Keratinocyte (primary cell): ENCODE results near the gene ROBO4. TPM values are rescaled to one million over a fixed set of nuclear protein-coding genes. Genes with fewer than 3 reads are reported as not detected.

ENCODE experiments used
- DNase-seq: peaks from one replicate; pipeline ENCODE4 v3.0.0-alpha.2; 2011; ENCODE audit warnings: low read depth, missing footprints, low spot score
- FAIRE-seq: peaks from 2 replicates; lab custom pipeline; 2011; peaks lifted over from hg19 to GRCh38; lab: Jason Lieb, UNC
- H2AFZ ChIP-seq: 2 replicates; pipeline ENCODE4 v1.6.0; 2012; ENCODE audit warnings: low read length, control low read depth, inconsistent platforms; ENCODE audit not compliant: control insufficient read depth
- H3K27ac ChIP-seq: 2 replicates; pipeline ENCODE4 v1.5.1; 2011; ENCODE audit warnings: low read length; ENCODE audit not compliant: control insufficient read depth, insufficient read depth
- H3K27me3 ChIP-seq: 3 replicates; pipeline ENCODE4 v1.6.0; 2011; ENCODE audit warnings: low read length; ENCODE audit not compliant: control insufficient read depth, insufficient read depth; ENCODE audit errors: extremely low read depth
- H3K36me3 ChIP-seq, 2 experiments: 2 replicates in 1 of 2; 3 replicates in 1 of 2; pipeline ENCODE4 v1.5.1; 2011; ENCODE audit warnings: low read length in 2 of 2, mild to moderate bottlenecking in 1 of 2; ENCODE audit not compliant: control insufficient read depth in 2 of 2, insufficient read depth in 2 of 2; ENCODE audit errors: extremely low read depth in 1 of 2
- H3K4me1 ChIP-seq: 3 replicates; pipeline ENCODE4 v1.5.1; 2011; ENCODE audit warnings: low read length; ENCODE audit not compliant: control insufficient read depth, insufficient read depth; ENCODE audit errors: extremely low read depth
- H3K4me2 ChIP-seq: 3 replicates; pipeline ENCODE4 v1.6.0; 2011; ENCODE audit warnings: low read depth, low read length; ENCODE audit not compliant: control insufficient read depth, insufficient read depth; ENCODE audit errors: extremely low read depth
- H3K4me3 ChIP-seq, 3 experiments: fragments of 200-600 bp in 1 of 3; sonication (generic) in 1 of 3; 2 replicates in 2 of 3; 3 replicates in 1 of 3; pipeline ENCODE4 v1.5.1; 2011 to 2016; ENCODE audit warnings: low read length in 3 of 3, mild to moderate bottlenecking in 3 of 3, control low read depth in 2 of 3, inconsistent platforms in 1 of 3, low read depth in 1 of 3, mixed read lengths in 1 of 3, mixed run types in 1 of 3, moderate library complexity in 1 of 3; ENCODE audit not compliant: control insufficient read depth in 2 of 3, insufficient read depth in 2 of 3; ENCODE audit errors: extremely low read depth in 1 of 3
- H3K79me2 ChIP-seq: 2 replicates; pipeline ENCODE4 v1.6.0; 2012; ENCODE audit warnings: low read length; ENCODE audit not compliant: control insufficient read depth, insufficient read depth
- H3K9ac ChIP-seq: 3 replicates; pipeline ENCODE4 v1.6.0; 2011; ENCODE audit warnings: low read length; ENCODE audit not compliant: control insufficient read depth, insufficient read depth; ENCODE audit errors: extremely low read depth
- H3K9me1 ChIP-seq: 3 replicates; pipeline ENCODE4 v1.6.0; 2011; ENCODE audit warnings: low read length; ENCODE audit not compliant: control insufficient read depth, insufficient read depth; ENCODE audit errors: extremely low read depth
- H3K9me3 ChIP-seq: 2 replicates; pipeline ENCODE4 v1.5.1; 2012; ENCODE audit warnings: low read depth, low read length; ENCODE audit not compliant: control insufficient read depth
- H4K20me1 ChIP-seq: 3 replicates; pipeline ENCODE4 v1.6.0; 2011; ENCODE audit warnings: low read length; ENCODE audit not compliant: control insufficient read depth, insufficient read depth; ENCODE audit errors: extremely low read depth
- CTCF ChIP-seq, 3 experiments: IDR thresholded peaks in 1 of 3; conservative IDR thresholded peaks in 1 of 3; optimal IDR thresholded peaks in 1 of 3; 2 replicates in 2 of 3; 3 replicates in 1 of 3; pipeline versions ENCODE3 to v1.5.1; 2011; ENCODE audit warnings: low read length in 3 of 3, mild to moderate bottlenecking in 3 of 3, moderate library complexity in 2 of 3, control low read depth in 1 of 3, inconsistent platforms in 1 of 3; ENCODE audit not compliant: insufficient read depth in 2 of 3; ENCODE audit errors: extremely low read depth in 1 of 3
- EZH2 ChIP-seq: IDR thresholded peaks from one replicate; pipeline ENCODE4 v1.6.1; 2012; ENCODE audit warnings: inconsistent platforms, mild to moderate bottlenecking, low read length, moderate library complexity
- dilution Hi-C: fragments of 300-500 bp; cut with MboI; formaldehyde crosslinking; loops from one replicate; pipeline ENCODE4 v1.7.0; 2020; ENCODE audit warnings: low sequenced_read_pairs; ENCODE audit not compliant: extremely low pct_ligation_motif_present
- polyA plus RNA-seq, 5 experiments: library from polyadenylated mRNA; depleted of rRNA in 3 of 5; stranded (reverse) in 3 of 5; stranded (forward) in 1 of 5; unstranded in 1 of 5; fragments of >200 nt; gene quantifications; 1 replicate in 1 of 5; 2 replicates in 3 of 5; 3 replicates in 1 of 5; pipeline versions ENCODE4 v1.2.1 to v1.2.3, GENCODE V29; 2011 to 2012; ENCODE audit warnings: missing spikeins in 2 of 5, low read depth in 1 of 5, low replicate concordance in 1 of 5

The ROBO4 gene
- polyA plus RNA-seq, 1 donor (not counting 4 experiments of a cell fraction or from before 2014, with no cell fraction given) = 0.94 TPM

GRCh38 chr11:124861670-124862069, 36.0 kb downstream of the ROBO4 start:
- Histone ChIP-seq H3K36me3 (no peaks in the 10 kb centered on the region), H3K9me1 (no peaks in the 10 kb centered on the region), H2AFZ (no peak overlapping the region), H4K20me1 (no peaks in the 10 kb centered on the region), H3K4me2 (no peak overlapping the region), H3K9me3 (no peaks in the 10 kb centered on the region), H3K4me3 (no peak overlapping the region), H3K4me1 (peaks cover 3% of the 10 kb centered on the region), H3K27ac (no peak overlapping the region), H3K9ac (no peak overlapping the region), H3K79me2 (no peaks in the 10 kb centered on the region), H3K27me3 (peaks cover 63% of the 10 kb centered on the region)
- no peak for DNase-seq
- dilution Hi-C loops = no loop called here
- FAIRE-seq = no peak
- no peak for TF ChIP-seq EZH2
- TF ChIP-seq CTCF (optimal IDR thresholded peaks at IDR 0.05 in 1 of 3, IDR thresholded peaks at IDR 0.05 in 1 of 3, conservative IDR thresholded peaks at IDR 0.05 in 1 of 3; ENCODE audit: extremely low read depth in 1 of 3, insufficient read depth in 2 of 3, low read length in 3 of 3) = no peak

GRCh38 chr11:124859171-124859570, 38.5 kb downstream of the ROBO4 start:
- no peaks in the 10 kb centered on the region for H3K79me2 ChIP-seq
- no peaks in the 10 kb centered on the region for H3K36me3 ChIP-seq
- dilution Hi-C loops = no loop called here
- no peak for TF ChIP-seq CTCF (optimal IDR thresholded peaks at IDR 0.05 in 1 of 3, IDR thresholded peaks at IDR 0.05 in 1 of 3, conservative IDR thresholded peaks at IDR 0.05 in 1 of 3; ENCODE audit: extremely low read depth in 1 of 3, insufficient read depth in 2 of 3, low read length in 3 of 3)
- no peak for TF ChIP-seq EZH2
- FAIRE-seq (no peak), DNase-seq (no peak)
- H3K4me2 ChIP-seq = no peak overlapping the region
- no peaks in the 10 kb centered on the region for H3K9me1 ChIP-seq
- H3K27ac ChIP-seq = no peak overlapping the region
- no peak overlapping the region for H3K4me3 ChIP-seq
- H2AFZ ChIP-seq = no peak overlapping the region
- no peak overlapping the region for H3K9ac ChIP-seq
- H3K9me3 ChIP-seq = no peaks in the 10 kb centered on the region
- no peaks in the 10 kb centered on the region for H4K20me1 ChIP-seq
- H3K4me1 ChIP-seq = no peaks in the 10 kb centered on the region
- H3K27me3 ChIP-seq = peaks cover 49% of the 10 kb centered on the region
